Stimulated activated CD4-positive, alpha-beta T cell treated with anti-CD3 and anti-CD28 coated beads, Interleukin-2, amount 100 ng/mL, for 24 hours (primary cell): ENCODE measurements around the gene GARIN3.

Experiments used
- DNase-seq, 2 donors: peaks; one replicate each; pipeline ENCODE4 v3.0.0-alpha.2; 2020

GARIN3 gene

GRCh38 chr5:157142317-157143126, 23.5 kb downstream of the GARIN3 start, which contains the start of gene MED7:
MED7 (minus strand) TSS chr5:157142865; CDS start chr5:157139431, 3,434 bp downstream.
- peak; percentile 87 to 90 for DNase-seq

- DNase-seq = no peak
Observed at GRCh38 chr5:157137691-157138090, 28.4 kb downstream of the GARIN3 start.

DNA sequence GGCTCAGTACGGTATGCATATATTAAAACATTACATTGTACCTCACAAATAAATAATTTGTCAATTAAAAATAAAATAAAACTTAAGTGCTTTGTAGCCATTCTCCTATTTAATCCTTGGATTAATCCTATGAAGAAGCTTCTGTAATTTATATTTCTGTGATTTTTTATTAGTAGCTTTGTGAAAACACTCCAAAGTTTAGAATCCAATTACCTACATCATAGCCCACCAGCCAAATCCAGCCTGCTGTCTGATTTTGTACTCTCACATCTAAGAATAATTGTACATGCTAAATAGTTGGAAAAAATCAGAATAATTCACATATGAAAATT, 33.8 kb downstream of the GARIN3 start:
- no peak for DNase-seq

DNA sequence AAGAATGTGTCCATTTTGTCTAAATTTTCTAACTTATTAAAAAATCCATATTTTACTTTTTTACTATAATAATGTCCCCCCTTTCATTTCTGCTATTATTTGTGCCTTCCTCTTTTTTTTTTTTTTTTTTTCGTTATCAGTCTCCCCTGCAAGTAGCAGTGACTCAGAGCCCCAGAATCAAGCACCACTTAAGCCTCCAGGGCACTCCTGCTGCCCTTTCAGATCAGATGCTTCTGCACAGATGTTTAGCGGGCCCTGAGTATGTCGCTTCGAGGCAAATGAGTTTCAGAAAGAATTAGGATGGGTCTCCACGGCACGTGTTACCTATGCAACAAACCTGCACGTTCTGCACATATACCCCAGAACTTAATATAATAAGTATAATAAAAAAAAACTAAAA, 35.1 kb downstream of the GARIN3 start:
- DNase-seq = no peak

DNA sequence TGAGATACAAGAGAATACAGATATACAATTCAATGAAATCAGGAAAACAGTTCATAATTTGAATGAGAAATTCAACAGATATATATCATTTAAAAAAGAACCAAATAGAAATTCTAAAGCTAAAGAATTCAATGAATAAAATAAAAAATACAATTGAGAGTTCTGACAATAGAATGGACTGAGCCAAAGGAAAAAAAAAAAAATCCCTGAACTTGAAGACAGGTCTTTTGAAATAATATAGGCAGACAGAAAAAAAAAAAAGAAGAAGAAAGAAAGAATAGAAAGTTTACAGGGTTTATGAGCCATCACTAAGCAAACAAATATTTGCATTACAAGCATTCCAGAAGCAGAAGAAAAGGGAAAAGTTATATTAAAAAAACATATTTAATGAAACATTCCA, 44.4 kb downstream of the GARIN3 start:
- no peak for DNase-seq

GRCh38 chr5:157120102-157120501, 46.0 kb downstream of the GARIN3 start:
- no peak for DNase-seq

DNA sequence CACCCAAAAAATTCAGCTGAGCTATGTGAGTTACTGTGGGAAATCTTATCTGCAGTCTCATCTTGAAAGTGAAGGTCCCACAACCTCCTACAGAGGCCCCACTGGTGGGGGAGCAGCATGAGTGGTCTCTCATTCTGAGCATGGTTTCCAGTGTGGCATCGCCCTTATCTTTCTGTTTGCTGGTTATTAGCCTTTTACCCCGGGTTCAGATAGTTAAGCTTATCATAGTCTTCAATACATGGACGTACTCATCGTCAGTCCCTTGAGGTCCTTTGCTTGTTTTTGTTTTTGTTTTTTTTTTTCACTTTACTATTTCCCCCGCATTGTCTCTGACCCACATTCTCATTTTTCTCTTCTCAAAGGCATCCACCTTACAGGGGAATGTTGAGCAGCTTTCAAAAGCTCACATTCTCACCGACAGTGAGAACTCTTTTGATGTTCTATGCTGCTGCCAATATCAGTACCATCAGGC, 49.5 kb downstream of the GARIN3 start:
- peak in 1 of 2 donors; percentile 25 for DNase-seq

DNA sequence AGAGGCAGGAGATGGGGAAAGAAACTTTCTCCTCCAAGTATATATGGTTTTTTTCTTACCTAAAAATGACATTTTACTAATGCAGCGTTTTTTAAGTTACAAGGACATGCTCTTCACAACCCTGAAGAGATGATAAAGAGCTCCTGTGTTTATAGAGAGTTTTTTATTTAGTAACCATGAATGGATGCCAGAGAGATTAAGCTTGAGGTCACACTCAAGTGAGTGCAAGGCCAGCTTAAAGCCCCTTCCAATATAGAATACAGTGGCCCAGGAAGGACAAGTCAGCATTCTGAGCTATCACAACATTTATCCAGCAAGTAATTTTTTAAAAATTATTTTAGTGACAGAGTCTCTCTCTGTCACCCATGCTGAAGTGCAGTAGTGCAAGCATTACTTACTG, 50.6 kb downstream of the GARIN3 start:
- DNase-seq = no peak

DNA sequence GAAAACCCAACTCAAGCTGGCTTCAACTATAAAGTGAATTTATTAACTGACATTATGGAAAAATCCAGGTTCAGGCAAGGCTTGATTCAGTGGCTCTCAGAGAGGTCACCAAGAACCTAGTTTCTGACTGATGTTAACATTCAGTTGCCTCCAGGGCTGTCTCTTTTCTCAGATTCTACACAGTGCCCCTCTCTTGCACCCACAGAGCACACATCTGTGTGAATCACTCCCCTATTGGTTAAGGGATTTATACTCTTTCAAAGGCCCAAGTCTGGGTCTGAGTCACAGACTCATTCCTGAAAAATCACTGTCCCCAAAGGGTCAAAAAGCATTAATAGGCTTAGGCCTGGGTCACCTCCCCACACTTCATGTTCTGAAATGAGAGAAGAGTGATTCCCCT, 51.1 kb downstream of the GARIN3 start:
- no peak for DNase-seq

DNA sequence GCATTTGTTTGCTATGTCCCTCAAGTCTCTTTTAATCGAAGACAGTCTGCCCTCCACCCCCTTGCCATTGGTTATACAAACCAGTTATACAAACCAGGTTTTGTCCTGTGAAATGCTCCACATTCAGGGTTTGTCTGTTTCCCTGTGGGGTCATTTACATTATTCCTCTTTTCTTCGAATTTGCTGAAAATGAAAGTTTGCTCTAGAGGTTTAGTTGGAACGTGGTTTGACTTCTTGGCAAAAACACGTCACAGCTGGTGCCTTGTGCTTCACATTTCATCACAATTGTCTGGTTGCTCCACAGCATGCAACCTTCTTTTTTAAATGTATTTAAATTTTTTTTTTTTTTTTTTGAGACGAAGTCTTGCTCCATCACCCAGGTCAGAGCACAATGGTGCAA, 53.1 kb downstream of the GARIN3 start:
- no peak for DNase-seq
